Measurements from ENCODE around the gene YIPF3. TPM values are rescaled to one million over a fixed set of nuclear protein-coding genes. Genes with fewer than 3 reads are reported as not detected.

YIPF3 gene
- total and polyA plus RNA-seq, 9 donors: 59.5 to 98.0 (median 89.5) TPM

DNA sequence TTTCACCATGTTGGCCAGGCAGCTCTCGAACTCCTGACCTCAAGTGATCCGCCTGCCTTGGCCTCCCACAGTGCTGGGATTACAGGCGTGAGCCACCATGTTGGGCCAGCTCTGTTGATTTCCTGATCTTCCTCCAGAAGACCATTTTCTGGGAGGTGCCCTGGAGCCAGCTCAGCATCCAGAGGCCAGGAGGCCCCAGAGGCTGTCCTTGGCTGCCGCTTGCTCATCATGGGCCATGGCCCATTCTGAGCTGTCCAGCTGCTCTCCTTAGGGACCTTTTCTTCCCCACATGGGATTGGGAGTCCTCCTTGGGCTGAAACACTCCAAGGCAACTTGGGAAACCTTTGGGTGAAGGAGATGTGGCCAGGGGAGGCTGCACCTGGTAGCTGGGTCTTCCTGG lies 22.0 kb downstream of the YIPF3 start:
- no peak for DNase-seq
- Histone ChIP-seq H3K9me3 (replicated peaks; ENCODE audit: control insufficient read depth, low read depth, low read length) (no peaks in the 10 kb centered on the region), H3K27ac (ENCODE audit: low read length) (no peak overlapping the region), H3K36me3 (ENCODE audit: control insufficient read depth, insufficient read depth, low read length) (peaks cover 18% of the 10 kb centered on the region), H3K27me3 (ENCODE audit: control insufficient read depth, insufficient read depth, low read length) (no peaks in the 10 kb centered on the region), H3K4me3 (ENCODE audit: low read length) (no peak overlapping the region), H3K4me1 (ENCODE audit: control insufficient read depth, insufficient read depth, low read length) (peaks cover 74% of the 10 kb centered on the region)
- 93% methylated on average over 3 of the region's 4 CpGs for WGBS (ENCODE audit: insufficient coverage)

- Histone ChIP-seq H3K4me3 (ENCODE audit: low read length) (no peak overlapping the region), H3K4me1 (ENCODE audit: control insufficient read depth, insufficient read depth, low read length) (peaks cover 70% of the 10 kb centered on the region), H3K36me3 (ENCODE audit: control insufficient read depth, insufficient read depth, low read length) (peaks cover 13% of the 10 kb centered on the region), H3K9me3 (replicated peaks; ENCODE audit: control insufficient read depth, low read depth, low read length) (no peaks in the 10 kb centered on the region), H3K27me3 (ENCODE audit: control insufficient read depth, insufficient read depth, low read length) (no peaks in the 10 kb centered on the region), H3K27ac (ENCODE audit: low read length) (no peak overlapping the region)
- DNase-seq: no peak
- 100% methylated on average over 2 of the region's 6 CpGs for WGBS (ENCODE audit: insufficient coverage)
Observed at GRCh38 chr6:43494321-43494720, 22.4 kb downstream of the YIPF3 start.

DNA sequence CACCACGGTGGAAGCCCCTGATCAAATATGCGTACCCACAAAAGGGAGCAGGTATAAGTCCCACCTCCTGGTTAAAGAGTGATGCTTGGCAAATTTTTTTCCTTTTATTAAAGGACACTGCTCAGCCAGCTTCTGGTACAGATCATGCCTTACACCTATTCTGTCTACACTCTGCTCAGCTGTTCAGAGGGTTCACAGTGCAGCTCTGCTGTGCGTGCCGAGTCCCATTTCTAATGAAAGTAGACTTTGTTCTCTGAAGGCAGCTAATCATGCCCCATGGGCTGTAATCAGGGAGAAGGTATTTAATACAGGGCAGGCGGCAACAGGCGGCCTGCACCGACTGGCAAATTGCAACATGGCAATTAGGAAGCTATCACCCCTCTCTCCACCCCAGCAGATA lies 22.9 kb downstream of the YIPF3 start:
- Histone ChIP-seq H3K4me1 (ENCODE audit: control insufficient read depth, insufficient read depth, low read length) (peaks cover 65% of the 10 kb centered on the region), H3K4me3 (ENCODE audit: low read length) (no peak overlapping the region), H3K27ac (ENCODE audit: low read length) (no peak overlapping the region), H3K27me3 (ENCODE audit: control insufficient read depth, insufficient read depth, low read length) (no peaks in the 10 kb centered on the region), H3K9me3 (replicated peaks; ENCODE audit: control insufficient read depth, low read depth, low read length) (no peaks in the 10 kb centered on the region), H3K36me3 (ENCODE audit: control insufficient read depth, insufficient read depth, low read length) (peaks cover 10% of the 10 kb centered on the region)
- no peak for DNase-seq
- 95% methylated on average over 3 of the region's 7 CpGs for WGBS (ENCODE audit: insufficient coverage)

GRCh38 chr6:43493230-43493629 lies 23.5 kb downstream of the YIPF3 start:
- Histone ChIP-seq H3K4me1 (ENCODE audit: control insufficient read depth, insufficient read depth, low read length) (peaks cover 62% of the 10 kb centered on the region), H3K27ac (ENCODE audit: low read length) (peak overlapping the region; percentile 31)

DNA sequence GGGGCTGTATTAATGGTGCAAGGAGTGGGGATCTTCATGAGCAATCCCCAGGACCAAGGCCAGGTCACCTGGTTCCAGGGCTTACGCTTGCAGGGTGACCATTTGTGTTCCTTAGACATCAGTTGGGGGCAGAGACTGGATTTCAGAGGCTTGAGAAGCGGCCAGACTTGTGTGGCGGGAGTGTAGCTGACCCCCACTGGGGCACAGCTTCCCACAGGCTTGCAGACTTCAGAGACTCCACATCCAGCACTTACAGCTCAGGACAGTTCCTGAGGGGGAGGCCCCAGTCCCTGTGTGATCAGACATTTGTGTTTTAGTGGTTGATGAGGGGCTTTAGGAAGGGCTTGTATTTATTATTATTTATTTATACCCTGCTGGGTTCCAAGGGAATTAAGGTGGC lies 24.1 kb downstream of the YIPF3 start:
- DNase-seq: peak; percentile 44
- H3K9me3 ChIP-seq (replicated peaks; ENCODE audit: control insufficient read depth, low read depth, low read length): no peaks in the 10 kb centered on the region

More at GRCh38 chr6:43493230-43493629, 23.5 kb downstream of the YIPF3 start:
- H3K36me3 ChIP-seq (ENCODE audit: control insufficient read depth, insufficient read depth, low read length): peaks cover 9% of the 10 kb centered on the region
- DNase-seq: no peak
- H3K4me3 ChIP-seq (ENCODE audit: low read length): no peak overlapping the region
- no peaks in the 10 kb centered on the region for H3K27me3 ChIP-seq (ENCODE audit: control insufficient read depth, insufficient read depth, low read length)
- H3K9me3 ChIP-seq (replicated peaks; ENCODE audit: control insufficient read depth, low read depth, low read length): no peaks in the 10 kb centered on the region
- 50% methylated on average over 2 of the region's 2 CpGs for WGBS (ENCODE audit: insufficient coverage)

DNA sequence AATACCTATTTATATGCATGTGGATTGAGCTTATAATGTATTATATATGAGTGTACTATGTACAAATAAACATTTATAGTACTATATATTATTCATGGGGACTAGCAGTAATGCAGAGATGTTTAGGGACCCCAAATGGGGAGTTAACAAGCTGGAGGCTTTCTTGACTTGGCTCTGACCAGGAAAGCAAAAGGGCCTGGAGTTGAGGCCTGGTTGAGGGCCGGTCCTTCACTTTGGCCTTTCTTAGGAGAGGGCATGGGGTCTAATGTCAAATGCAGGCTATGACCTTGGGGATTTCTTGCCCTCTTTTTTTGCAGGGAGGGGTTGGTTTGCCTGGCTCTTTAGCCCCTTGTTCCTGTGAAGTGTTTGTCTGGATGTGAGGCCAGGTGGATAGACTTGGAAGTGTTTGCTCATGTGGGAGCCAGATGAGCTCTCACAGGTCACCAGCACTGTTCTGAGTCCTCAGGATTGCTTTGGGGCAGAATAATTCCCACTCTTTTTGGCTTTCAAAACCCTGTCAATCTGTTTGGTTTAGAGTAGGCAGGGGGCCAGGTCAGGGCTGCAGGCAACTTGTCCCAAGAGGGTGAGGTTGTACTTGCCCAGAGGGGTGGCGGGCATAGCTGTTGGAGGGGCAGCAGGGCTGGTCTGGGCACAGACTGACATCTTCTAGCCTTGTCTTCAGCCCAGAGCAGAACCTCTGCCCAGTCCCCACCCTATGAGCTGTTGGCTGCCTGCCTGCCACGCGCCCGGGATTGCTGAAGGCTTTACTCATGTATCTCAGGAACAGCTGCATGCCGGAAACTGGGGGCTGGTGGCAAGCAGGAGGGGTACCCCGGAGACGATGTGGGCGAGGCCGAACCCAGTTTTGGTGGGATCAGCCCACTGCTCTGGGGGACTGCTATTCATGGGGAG lies 24.7 kb downstream of the YIPF3 start:
- H3K9me3 ChIP-seq (replicated peaks; ENCODE audit: control insufficient read depth, low read depth, low read length): no peaks in the 10 kb centered on the region
- peak overlapping the region; percentile 75 for H3K27ac ChIP-seq (ENCODE audit: low read length)
- WGBS (ENCODE audit: insufficient coverage): 46% methylated on average over 6 of the region's 10 CpGs
- H3K4me3 ChIP-seq (ENCODE audit: low read length): no peak overlapping the region
- H3K4me1 ChIP-seq (ENCODE audit: control insufficient read depth, insufficient read depth, low read length): peaks cover 53% of the 10 kb centered on the region
- H3K27me3 ChIP-seq (ENCODE audit: control insufficient read depth, insufficient read depth, low read length): no peaks in the 10 kb centered on the region
- peaks cover 9% of the 10 kb centered on the region for H3K36me3 ChIP-seq (ENCODE audit: control insufficient read depth, insufficient read depth, low read length)
- peak; percentile 83 for DNase-seq

More for the DNA sequence above, 24.1 kb downstream of the YIPF3 start:
- peak overlapping the region; percentile 45 for H3K27ac ChIP-seq (ENCODE audit: low read length)
- peaks cover 7% of the 10 kb centered on the region for H3K36me3 ChIP-seq (ENCODE audit: control insufficient read depth, insufficient read depth, low read length)
- 73% methylated on average over 2 of the region's 3 CpGs for WGBS (ENCODE audit: insufficient coverage)
- no peak overlapping the region for H3K4me3 ChIP-seq (ENCODE audit: low read length)
- peaks cover 59% of the 10 kb centered on the region for H3K4me1 ChIP-seq (ENCODE audit: control insufficient read depth, insufficient read depth, low read length)
- H3K27me3 ChIP-seq (ENCODE audit: control insufficient read depth, insufficient read depth, low read length): no peaks in the 10 kb centered on the region

DNA sequence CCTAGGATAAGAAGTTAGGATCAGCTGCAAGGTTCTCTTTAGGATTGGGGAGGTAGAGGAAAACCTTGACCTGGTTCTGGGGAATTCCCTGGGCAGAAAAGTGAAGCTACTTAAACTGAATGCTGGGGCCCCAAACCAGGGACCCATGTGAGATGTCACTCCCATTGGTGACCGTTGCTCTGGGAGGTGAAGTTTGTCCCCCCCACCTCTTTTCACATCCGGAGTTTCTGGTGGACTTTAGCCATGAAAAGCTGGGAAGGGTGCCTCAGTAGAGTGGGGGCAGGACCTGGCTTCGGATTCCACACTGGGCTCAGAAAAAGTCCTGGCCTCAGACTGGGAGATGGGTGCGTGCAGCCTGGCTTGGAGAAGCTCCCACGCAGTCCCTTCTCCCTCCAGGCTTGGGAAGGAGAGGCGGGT lies 26.2 kb downstream of the YIPF3 start:
- peak; percentile 21 for DNase-seq
- H3K27ac ChIP-seq (ENCODE audit: low read length): peak overlapping the region; percentile 83
- H3K4me1 ChIP-seq (ENCODE audit: control insufficient read depth, insufficient read depth, low read length): peaks cover 38% of the 10 kb centered on the region
- WGBS (ENCODE audit: insufficient coverage): no CpG with 5 or more reads among the region's 6 CpGs
- no peaks in the 10 kb centered on the region for H3K27me3 ChIP-seq (ENCODE audit: control insufficient read depth, insufficient read depth, low read length)
- H3K4me3 ChIP-seq (ENCODE audit: low read length): no peak overlapping the region
- peaks cover 14% of the 10 kb centered on the region for H3K36me3 ChIP-seq (ENCODE audit: control insufficient read depth, insufficient read depth, low read length)
- no peaks in the 10 kb centered on the region for H3K9me3 ChIP-seq (replicated peaks; ENCODE audit: control insufficient read depth, low read depth, low read length)

GRCh38 chr6:43489277-43490072 lies 27.3 kb downstream of the YIPF3 start:
- DNase-seq: peak; percentile 79
- Histone ChIP-seq H3K36me3 (ENCODE audit: control insufficient read depth, insufficient read depth, low read length) (peaks cover 14% of the 10 kb centered on the region), H3K27me3 (ENCODE audit: control insufficient read depth, insufficient read depth, low read length) (no peaks in the 10 kb centered on the region), H3K9me3 (replicated peaks; ENCODE audit: control insufficient read depth, low read depth, low read length) (no peaks in the 10 kb centered on the region), H3K4me1 (ENCODE audit: control insufficient read depth, insufficient read depth, low read length) (peaks cover 28% of the 10 kb centered on the region), H3K4me3 (ENCODE audit: low read length) (no peak overlapping the region), H3K27ac (ENCODE audit: low read length) (peak overlapping the region; percentile 83)
- 59% methylated on average over 6 of the region's 12 CpGs for WGBS (ENCODE audit: insufficient coverage)

GRCh38 chr6:43488667-43489276 lies 28.0 kb downstream of the YIPF3 start:
- Histone ChIP-seq H3K27me3 (ENCODE audit: control insufficient read depth, insufficient read depth, low read length) (no peaks in the 10 kb centered on the region), H3K4me1 (ENCODE audit: control insufficient read depth, insufficient read depth, low read length) (peaks cover 21% of the 10 kb centered on the region), H3K27ac (ENCODE audit: low read length) (peak overlapping the region; percentile 81), H3K4me3 (ENCODE audit: low read length) (no peak overlapping the region), H3K36me3 (ENCODE audit: control insufficient read depth, insufficient read depth, low read length) (peaks cover 14% of the 10 kb centered on the region), H3K9me3 (replicated peaks; ENCODE audit: control insufficient read depth, low read depth, low read length) (no peaks in the 10 kb centered on the region)
- DNase-seq: no peak
- 100% methylated on average over 1 of the region's 4 CpGs for WGBS (ENCODE audit: insufficient coverage)

Measured in muscle of leg (tissue), 11 donors.